Uterus (tissue), 4 donors: ENCODE results near the gene ARHGEF10L. TPM values are rescaled to one million over a fixed set of nuclear protein-coding genes. Genes with fewer than 3 reads are reported as not detected.
A peak's percentile ranks its signal among the peaks of the same experiment; 100 is the strongest.

Experiments used
- DNase-seq, 2 donors: peaks; one replicate each; pipeline ENCODE4 v3.0.0-alpha.2; 2019 to 2020
- H3K27ac ChIP-seq, 2 donors: fragments of 200-600 bp; sonication (generic); 1 replicate in 1 of 2; 2 replicates in 1 of 2; pipeline ENCODE4 v1.5.1; 2016 to 2018
- H3K27me3 ChIP-seq, 2 donors: fragments of 200-600 bp; sonication (generic); one replicate each; pipeline ENCODE4 v1.5.1; 2018 to 2019; ENCODE audit warnings: control low read depth in 1 of 2
- H3K36me3 ChIP-seq, 2 donors: fragments of 200-600 bp; sonication (generic); one replicate each; pipeline ENCODE4 v1.5.1; 2019; ENCODE audit warnings: control low read depth in 1 of 2
- H3K4me1 ChIP-seq, 2 donors: fragments of 200-600 bp; sonication (generic); one replicate each; pipeline ENCODE4 v1.5.1; 2018 to 2019; ENCODE audit warnings: control low read depth in 1 of 2
- H3K4me3 ChIP-seq, 2 donors: fragments of 200-600 bp; sonication (generic); 1 replicate in 1 of 2; 2 replicates in 1 of 2; pipeline ENCODE4 v1.5.1; 2018 to 2019; ENCODE audit warnings: mild to moderate bottlenecking in 1 of 2
- H3K9me3 ChIP-seq, 2 donors: fragments of 200-600 bp; sonication (generic); one replicate each; pipeline ENCODE4 v1.5.1; 2019; ENCODE audit warnings: control low read depth in 1 of 2
- POLR2A ChIP-seq, 2 donors: fragments of 450-650 bp; IDR thresholded peaks; one replicate each; pipeline ENCODE4 v1.6.1; 2016; ENCODE audit warnings: antibody characterized with exemption in 2 of 2, mild to moderate bottlenecking in 1 of 2, moderate library complexity in 1 of 2
- intact Hi-C: fragments of 100-400 bp; cut with DNase I; formaldehyde crosslinking; loops from one replicate; pipeline ENCODE4 v1.15.1; 2023; ENCODE audit warnings: low total_unique reads
- total RNA-seq, 4 donors: library from RNA; depleted of rRNA in 3 of 4; stranded (reverse); fragments of >200 nt in 3 of 4; gene quantifications; one replicate each; pipeline versions ENCODE4 v1.1.0 to v1.2.4, GENCODE V29; 2014 to 2023
- TF ChIP-seq, protein P1 (sequence below), 4 experiments: fragments of 200-600 bp in 2 of 4; fragments of 450-650 bp in 2 of 4; sonication (generic) in 2 of 4; IDR thresholded peaks; one replicate each; pipeline ENCODE4 v1.5.1; 2016 to 2019; ENCODE audit warnings: antibody characterized with exemption in 4 of 4, mild to moderate bottlenecking in 2 of 4, moderate library complexity in 1 of 4
- donor health status: DM: yes; HTN: yes; CAD: no.

The ARHGEF10L gene
- total RNA-seq, 4 donors from 2014 or later = 5.6 to 61.9 (median 19.1) TPM

DNA sequence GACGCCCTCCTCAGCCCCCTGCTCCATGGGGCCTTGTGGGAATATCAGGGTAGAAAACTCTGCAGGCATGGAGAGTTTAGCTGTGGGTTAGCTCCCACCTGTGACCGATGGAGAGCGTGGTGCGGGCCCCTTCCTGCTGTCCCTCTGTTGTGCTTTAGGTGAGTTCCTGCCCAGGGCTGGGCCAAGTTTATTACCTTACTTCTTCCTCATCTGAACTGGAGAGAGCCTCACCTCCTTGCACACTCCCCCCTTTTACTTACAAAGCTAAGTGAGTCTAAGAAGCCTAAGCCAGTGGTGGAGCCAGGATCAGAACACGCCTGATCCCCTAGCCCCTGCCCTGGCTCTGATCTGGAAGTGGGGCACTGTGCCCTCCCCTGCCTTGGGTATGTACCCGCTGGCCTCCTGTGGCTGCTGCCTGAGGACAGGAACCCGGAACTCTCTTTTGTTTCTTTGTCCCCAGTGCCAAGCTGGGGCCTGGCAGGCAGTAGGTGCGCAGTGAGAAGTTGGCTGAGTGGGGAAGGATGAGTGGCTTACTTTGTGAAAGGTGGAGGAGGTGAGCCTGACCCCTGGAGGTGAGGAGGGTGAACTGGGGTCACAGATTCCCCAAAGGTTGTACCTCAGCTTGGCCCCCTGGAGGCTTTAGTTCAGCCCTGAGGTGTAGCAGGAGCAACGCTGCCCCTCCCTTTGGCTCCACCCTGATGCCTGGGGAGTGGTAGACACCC is 32.9 kb downstream of the ARHGEF10L start:
- intact Hi-C loops = no loop called here
- TF ChIP-seq, protein P1, sequence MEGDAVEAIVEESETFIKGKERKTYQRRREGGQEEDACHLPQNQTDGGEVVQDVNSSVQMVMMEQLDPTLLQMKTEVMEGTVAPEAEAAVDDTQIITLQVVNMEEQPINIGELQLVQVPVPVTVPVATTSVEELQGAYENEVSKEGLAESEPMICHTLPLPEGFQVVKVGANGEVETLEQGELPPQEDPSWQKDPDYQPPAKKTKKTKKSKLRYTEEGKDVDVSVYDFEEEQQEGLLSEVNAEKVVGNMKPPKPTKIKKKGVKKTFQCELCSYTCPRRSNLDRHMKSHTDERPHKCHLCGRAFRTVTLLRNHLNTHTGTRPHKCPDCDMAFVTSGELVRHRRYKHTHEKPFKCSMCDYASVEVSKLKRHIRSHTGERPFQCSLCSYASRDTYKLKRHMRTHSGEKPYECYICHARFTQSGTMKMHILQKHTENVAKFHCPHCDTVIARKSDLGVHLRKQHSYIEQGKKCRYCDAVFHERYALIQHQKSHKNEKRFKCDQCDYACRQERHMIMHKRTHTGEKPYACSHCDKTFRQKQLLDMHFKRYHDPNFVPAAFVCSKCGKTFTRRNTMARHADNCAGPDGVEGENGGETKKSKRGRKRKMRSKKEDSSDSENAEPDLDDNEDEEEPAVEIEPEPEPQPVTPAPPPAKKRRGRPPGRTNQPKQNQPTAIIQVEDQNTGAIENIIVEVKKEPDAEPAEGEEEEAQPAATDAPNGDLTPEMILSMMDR (IDR thresholded peaks at IDR 0.05) = no peak
- TF ChIP-seq POLR2A (IDR thresholded peaks at IDR 0.05) = no peak
- no peak overlapping the region for H3K4me3 ChIP-seq
- no peaks in the 10 kb centered on the region for H3K36me3 ChIP-seq
- peak overlapping the region in 1 of 2 donors; percentile 62 for H3K27ac ChIP-seq
- peaks cover 7 to 26% of the 10 kb centered on the region in 2 donors for H3K4me1 ChIP-seq
- H3K9me3 ChIP-seq = no peaks in the 10 kb centered on the region
- no peaks in the 10 kb centered on the region for H3K27me3 ChIP-seq
- DNase-seq = no peak

DNA sequence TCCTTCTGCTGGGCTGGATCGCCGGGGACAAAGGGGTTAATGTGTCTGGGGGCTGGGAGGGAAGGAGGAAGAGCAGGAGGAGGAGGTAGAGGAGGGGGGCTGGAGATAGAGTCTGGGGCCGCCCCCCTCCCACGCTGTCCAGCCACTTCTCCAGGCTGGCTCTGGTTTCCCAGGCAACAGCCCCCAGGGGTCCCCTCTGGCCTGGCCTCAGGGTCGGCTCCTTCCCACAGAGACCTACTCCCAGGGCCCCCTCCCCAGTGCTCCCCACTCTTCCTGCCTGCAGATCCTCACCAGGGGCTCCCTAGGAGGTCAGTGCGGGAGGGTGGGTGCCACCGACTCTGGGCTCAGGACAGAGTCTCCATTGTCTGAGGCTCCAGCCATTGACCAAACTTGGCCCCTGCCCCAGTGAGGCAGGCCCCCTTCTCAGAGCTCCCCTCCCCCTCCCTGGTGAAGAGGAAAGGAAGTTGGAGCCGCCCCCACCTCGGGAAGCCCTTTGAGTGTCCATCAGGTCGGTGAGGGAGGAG is 34.1 kb downstream of the ARHGEF10L start:
- H3K27me3 ChIP-seq = no peaks in the 10 kb centered on the region
- peaks cover 7 to 14% of the 10 kb centered on the region in 2 donors for H3K4me1 ChIP-seq
- H3K9me3 ChIP-seq = no peaks in the 10 kb centered on the region
- H3K27ac ChIP-seq = peak overlapping the region; percentile 25 to 62
- intact Hi-C loops = no loop called here
- no peak overlapping the region for H3K4me3 ChIP-seq
- H3K36me3 ChIP-seq = no peaks in the 10 kb centered on the region
- TF ChIP-seq, protein P1 (IDR thresholded peaks at IDR 0.05) = no peak
- no peak for TF ChIP-seq POLR2A (IDR thresholded peaks at IDR 0.05)
- DNase-seq = no peak

DNA sequence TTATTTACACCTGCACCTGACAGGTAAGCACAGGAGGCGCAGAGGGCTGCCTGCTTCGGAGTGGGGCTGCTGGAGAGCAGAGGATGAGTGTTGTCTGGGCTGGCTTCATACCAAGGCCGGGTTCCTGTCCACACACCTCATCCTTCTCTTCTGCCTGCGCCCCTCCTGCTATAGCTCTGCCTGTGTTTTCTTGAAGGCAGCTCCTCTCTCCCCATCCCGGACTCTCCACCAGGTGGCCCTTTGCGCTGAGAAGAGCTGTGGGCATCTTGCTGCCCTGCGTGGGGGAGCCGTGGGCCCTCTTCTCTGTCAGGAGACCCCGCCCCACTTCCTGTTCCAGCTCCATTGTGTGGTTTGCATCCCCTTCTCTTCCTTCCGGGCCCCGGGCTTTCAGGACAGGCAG is 35.0 kb downstream of the ARHGEF10L start:
- H3K27ac ChIP-seq = peak overlapping the region in 1 of 2 donors; percentile 62
- TF ChIP-seq POLR2A (IDR thresholded peaks at IDR 0.05) = no peak
- TF ChIP-seq, protein P1 (IDR thresholded peaks at IDR 0.05) = peak in 1 of 4 experiments; percentile 5

DNA sequence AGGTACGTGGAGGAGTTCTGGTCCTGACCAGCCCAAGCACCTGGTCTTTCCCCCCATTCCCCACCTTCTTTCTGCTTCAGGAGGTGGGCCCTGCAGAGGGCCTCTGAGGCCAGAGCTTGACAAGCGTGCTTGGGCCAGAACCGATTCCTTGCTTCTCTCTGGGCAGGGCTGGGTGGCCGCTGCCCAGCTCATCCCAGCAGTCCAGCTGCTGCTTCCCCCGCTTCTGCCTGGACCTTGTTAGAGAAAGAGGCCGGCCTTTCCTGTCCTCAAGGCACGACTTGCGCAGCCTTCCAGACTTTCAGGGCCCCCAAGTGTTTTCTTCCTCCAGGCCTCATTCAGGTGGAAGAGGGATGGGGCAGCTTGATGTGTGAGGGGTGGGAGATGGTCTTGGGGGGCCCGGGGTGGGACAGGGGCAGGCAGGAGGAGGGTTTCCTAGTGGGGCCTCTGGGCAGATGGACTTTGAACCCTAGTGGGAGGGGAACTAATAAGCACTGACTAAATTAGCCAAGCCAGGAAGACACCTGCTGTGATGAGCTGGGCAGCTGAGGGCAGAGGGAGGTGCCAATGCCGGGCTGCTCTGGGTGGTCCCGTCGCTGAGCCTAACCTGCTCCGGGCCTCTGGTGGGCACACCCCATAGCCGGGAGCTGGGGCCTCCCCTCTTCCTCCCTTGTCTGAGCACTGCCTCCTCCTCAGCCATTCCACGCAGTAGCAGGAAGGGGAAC is 36.5 kb downstream of the ARHGEF10L start:
- intact Hi-C loops = no loop called here
- H3K4me3 ChIP-seq = no peak overlapping the region
- H3K4me1 ChIP-seq = peaks cover 0 to 6% of the 10 kb centered on the region in 2 donors
- no peak for DNase-seq
- H3K36me3 ChIP-seq = no peaks in the 10 kb centered on the region
- no peaks in the 10 kb centered on the region for H3K27me3 ChIP-seq
- peak overlapping the region in 1 of 2 donors; percentile 62 for H3K27ac ChIP-seq
- TF ChIP-seq POLR2A (IDR thresholded peaks at IDR 0.05) = no peak
- TF ChIP-seq, protein P1 (IDR thresholded peaks at IDR 0.05) = no peak
- no peaks in the 10 kb centered on the region for H3K9me3 ChIP-seq

More for the DNA sequence above, 35.0 kb downstream of the ARHGEF10L start:
- Histone ChIP-seq H3K27me3 (no peaks in the 10 kb centered on the region), H3K4me3 (no peak overlapping the region), H3K4me1 (peaks cover 7% of the 10 kb centered on the region in 2 donors), H3K9me3 (no peaks in the 10 kb centered on the region), H3K36me3 (no peaks in the 10 kb centered on the region)
- intact Hi-C loops = no loop called here
- no peak for DNase-seq

DNA sequence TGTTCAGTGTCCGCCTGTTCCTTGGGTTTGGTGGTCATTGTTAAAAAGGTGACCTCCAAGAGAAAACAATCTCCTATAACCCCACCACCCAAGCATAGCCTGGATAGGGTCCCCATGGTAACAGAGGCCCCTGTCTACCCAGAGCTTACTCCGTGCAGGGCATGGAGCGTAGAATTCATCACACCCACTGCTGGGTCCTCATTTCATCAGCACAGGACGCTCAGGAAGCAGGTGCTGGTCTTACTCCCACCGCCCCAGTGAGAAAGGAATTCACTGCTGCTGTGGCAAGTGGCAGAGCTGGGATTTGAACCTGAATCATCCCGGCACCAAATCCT is 37.0 kb downstream of the ARHGEF10L start:
- Histone ChIP-seq H3K27ac (no peak overlapping the region), H3K4me1 (peaks cover 0 to 6% of the 10 kb centered on the region in 2 donors), H3K9me3 (no peaks in the 10 kb centered on the region), H3K4me3 (no peak overlapping the region), H3K36me3 (no peaks in the 10 kb centered on the region), H3K27me3 (no peaks in the 10 kb centered on the region)
- intact Hi-C loops = no loop called here
- TF ChIP-seq, protein P1 (IDR thresholded peaks at IDR 0.05) = no peak
- TF ChIP-seq POLR2A (IDR thresholded peaks at IDR 0.05) = no peak
- DNase-seq = no peak
